Hematopoietic multipotent progenitor cell treated with erythropoietin and hydrocortisone succinate and interleukin-3 and kit ligand, for 8 days (in vitro differentiated cells): ENCODE results near the gene ACTA1.
A peak's percentile ranks its signal among the peaks of the same experiment; 100 is the strongest.
"Not testable (repeated sequence)": the region's sequence is repeated elsewhere in the genome, so short reads cannot be mapped to it uniquely, and the experiment has no call there.

Experiments
- DNase-seq: peaks from one replicate; pipeline ENCODE4 v3.0.0-alpha.2; 2015

Gene ACTA1

GRCh38 chr1:229434005-229434640 lies at the start of gene ACTA1:
ACTA1 (minus strand) TSS chr1:229434094; CDS start chr1:229433115, 979 bp downstream.
- no peak for DNase-seq

GRCh38 chr1:229482511-229482910 lies 48.6 kb upstream of the ACTA1 start:
- DNase-seq = no peak

GRCh38 chr1:229480495-229480894 lies 46.6 kb upstream of the ACTA1 start:
- DNase-seq = no peak

GRCh38 chr1:229479660-229480399 lies 45.9 kb upstream of the ACTA1 start:
- DNase-seq = no peak

- DNase-seq = no peak
Measured at GRCh38 chr1:229478852-229479251, 45.0 kb upstream of the ACTA1 start.

GRCh38 chr1:229475859-229476258 lies 42.0 kb upstream of the ACTA1 start:
- not testable (repeated sequence) for DNase-seq

GRCh38 chr1:229474509-229474908 lies 40.6 kb upstream of the ACTA1 start:
- no peak for DNase-seq

- DNase-seq = no peak
Measured at GRCh38 chr1:229471175-229471574, 37.3 kb upstream of the ACTA1 start.

- DNase-seq = no peak
Measured at GRCh38 chr1:229470406-229471043, 36.6 kb upstream of the ACTA1 start.

- DNase-seq = no peak
Measured at GRCh38 chr1:229466887-229467286, 33.0 kb upstream of the ACTA1 start.

- DNase-seq = no peak
Measured at GRCh38 chr1:229464672-229465071, 30.8 kb upstream of the ACTA1 start.

GRCh38 chr1:229461032-229461668 lies 27.3 kb upstream of the ACTA1 start:
- DNase-seq = no peak

GRCh38 chr1:229459815-229460214 lies 25.9 kb upstream of the ACTA1 start:
- no peak for DNase-seq

- no peak for DNase-seq
Measured at GRCh38 chr1:229457436-229457835, 23.5 kb upstream of the ACTA1 start.

GRCh38 chr1:229456016-229456415 lies 22.1 kb upstream of the ACTA1 start:
- DNase-seq = no peak

- DNase-seq = no peak
Measured at GRCh38 chr1:229454056-229454455, 20.2 kb upstream of the ACTA1 start.

GRCh38 chr1:229452956-229453801 lies 19.3 kb upstream of the ACTA1 start:
- DNase-seq = peak; percentile 27

- DNase-seq = no peak
Measured at GRCh38 chr1:229448845-229449244, 15.0 kb upstream of the ACTA1 start.

- DNase-seq = no peak
Measured at GRCh38 chr1:229448354-229448753, 14.5 kb upstream of the ACTA1 start.

- peak; percentile 53 for DNase-seq
Measured at GRCh38 chr1:229447809-229448252, 13.9 kb upstream of the ACTA1 start.

GRCh38 chr1:229445828-229446227 lies 11.9 kb upstream of the ACTA1 start:
- no peak for DNase-seq

- DNase-seq = no peak
Measured at GRCh38 chr1:229440851-229441537, 7.1 kb upstream of the ACTA1 start.
